SK-N-SH (cell line): Measurements from ENCODE around the gene COL25A1.

Experiments
- NRF1 ChIP-seq: IDR thresholded peaks from 2 replicates; pipeline ENCODE4 v1.6.1; 2012; ENCODE audit warnings: low read depth, mild to moderate bottlenecking, low read length
- POLR2AphosphoS5 ChIP-seq: IDR thresholded peaks from 2 replicates; pipeline ENCODE4 v1.6.1; 2012; ENCODE audit warnings: low read depth, low read length
- TCF12 ChIP-seq: IDR thresholded peaks from 2 replicates; pipeline ENCODE4 v1.4.0; 2012
- TF ChIP-seq, protein P1 (sequence below): fragments of 200-600 bp; sonication (generic); IDR thresholded peaks from 2 replicates; pipeline ENCODE4 v1.6.1; 2017; ENCODE audit warnings: antibody characterized with exemption, mild to moderate bottlenecking, moderate library complexity
- TF ChIP-seq, protein P2 (sequence below): IDR thresholded peaks from 2 replicates; pipeline ENCODE4 v1.6.1; 2012; ENCODE audit warnings: mild to moderate bottlenecking, low read depth, low read length, moderate library complexity

DNA sequence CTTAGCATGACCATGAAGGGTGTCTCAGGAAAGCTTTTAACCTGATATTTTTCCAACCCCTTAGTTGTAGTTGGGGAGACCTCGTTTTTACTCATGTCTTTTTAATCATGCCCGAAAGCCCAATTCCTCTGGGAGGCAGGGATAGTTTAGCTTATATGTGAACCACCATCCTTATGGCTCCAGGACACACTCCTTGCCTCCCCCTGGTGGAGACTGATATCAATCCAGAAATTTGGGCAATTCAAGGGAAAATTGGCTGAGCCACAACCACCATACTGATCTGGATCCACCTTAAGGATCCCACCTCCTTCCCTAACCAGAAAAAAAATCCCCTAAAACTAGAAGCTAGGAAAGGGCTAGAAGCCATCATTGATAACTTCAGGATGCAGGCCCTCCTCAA is 13.4 kb upstream of the COL25A1 start:
- TF ChIP-seq, protein P1, sequence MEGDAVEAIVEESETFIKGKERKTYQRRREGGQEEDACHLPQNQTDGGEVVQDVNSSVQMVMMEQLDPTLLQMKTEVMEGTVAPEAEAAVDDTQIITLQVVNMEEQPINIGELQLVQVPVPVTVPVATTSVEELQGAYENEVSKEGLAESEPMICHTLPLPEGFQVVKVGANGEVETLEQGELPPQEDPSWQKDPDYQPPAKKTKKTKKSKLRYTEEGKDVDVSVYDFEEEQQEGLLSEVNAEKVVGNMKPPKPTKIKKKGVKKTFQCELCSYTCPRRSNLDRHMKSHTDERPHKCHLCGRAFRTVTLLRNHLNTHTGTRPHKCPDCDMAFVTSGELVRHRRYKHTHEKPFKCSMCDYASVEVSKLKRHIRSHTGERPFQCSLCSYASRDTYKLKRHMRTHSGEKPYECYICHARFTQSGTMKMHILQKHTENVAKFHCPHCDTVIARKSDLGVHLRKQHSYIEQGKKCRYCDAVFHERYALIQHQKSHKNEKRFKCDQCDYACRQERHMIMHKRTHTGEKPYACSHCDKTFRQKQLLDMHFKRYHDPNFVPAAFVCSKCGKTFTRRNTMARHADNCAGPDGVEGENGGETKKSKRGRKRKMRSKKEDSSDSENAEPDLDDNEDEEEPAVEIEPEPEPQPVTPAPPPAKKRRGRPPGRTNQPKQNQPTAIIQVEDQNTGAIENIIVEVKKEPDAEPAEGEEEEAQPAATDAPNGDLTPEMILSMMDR: peak; percentile 25
- no peak for TF ChIP-seq TCF12
- no peak for TF ChIP-seq POLR2AphosphoS5
- TF ChIP-seq, protein P2, sequence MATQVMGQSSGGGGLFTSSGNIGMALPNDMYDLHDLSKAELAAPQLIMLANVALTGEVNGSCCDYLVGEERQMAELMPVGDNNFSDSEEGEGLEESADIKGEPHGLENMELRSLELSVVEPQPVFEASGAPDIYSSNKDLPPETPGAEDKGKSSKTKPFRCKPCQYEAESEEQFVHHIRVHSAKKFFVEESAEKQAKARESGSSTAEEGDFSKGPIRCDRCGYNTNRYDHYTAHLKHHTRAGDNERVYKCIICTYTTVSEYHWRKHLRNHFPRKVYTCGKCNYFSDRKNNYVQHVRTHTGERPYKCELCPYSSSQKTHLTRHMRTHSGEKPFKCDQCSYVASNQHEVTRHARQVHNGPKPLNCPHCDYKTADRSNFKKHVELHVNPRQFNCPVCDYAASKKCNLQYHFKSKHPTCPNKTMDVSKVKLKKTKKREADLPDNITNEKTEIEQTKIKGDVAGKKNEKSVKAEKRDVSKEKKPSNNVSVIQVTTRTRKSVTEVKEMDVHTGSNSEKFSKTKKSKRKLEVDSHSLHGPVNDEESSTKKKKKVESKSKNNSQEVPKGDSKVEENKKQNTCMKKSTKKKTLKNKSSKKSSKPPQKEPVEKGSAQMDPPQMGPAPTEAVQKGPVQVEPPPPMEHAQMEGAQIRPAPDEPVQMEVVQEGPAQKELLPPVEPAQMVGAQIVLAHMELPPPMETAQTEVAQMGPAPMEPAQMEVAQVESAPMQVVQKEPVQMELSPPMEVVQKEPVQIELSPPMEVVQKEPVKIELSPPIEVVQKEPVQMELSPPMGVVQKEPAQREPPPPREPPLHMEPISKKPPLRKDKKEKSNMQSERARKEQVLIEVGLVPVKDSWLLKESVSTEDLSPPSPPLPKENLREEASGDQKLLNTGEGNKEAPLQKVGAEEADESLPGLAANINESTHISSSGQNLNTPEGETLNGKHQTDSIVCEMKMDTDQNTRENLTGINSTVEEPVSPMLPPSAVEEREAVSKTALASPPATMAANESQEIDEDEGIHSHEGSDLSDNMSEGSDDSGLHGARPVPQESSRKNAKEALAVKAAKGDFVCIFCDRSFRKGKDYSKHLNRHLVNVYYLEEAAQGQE: no peak
- TF ChIP-seq NRF1: no peak
